Cortex of kidney (tissue), 1 donor: Measurements from ENCODE around the gene PTPRN2.

Experiments
- DNase-seq: peaks from one replicate; lab custom pipeline; 2025; lab: John Stamatoyannopoulos, UW

Gene PTPRN2

DNA sequence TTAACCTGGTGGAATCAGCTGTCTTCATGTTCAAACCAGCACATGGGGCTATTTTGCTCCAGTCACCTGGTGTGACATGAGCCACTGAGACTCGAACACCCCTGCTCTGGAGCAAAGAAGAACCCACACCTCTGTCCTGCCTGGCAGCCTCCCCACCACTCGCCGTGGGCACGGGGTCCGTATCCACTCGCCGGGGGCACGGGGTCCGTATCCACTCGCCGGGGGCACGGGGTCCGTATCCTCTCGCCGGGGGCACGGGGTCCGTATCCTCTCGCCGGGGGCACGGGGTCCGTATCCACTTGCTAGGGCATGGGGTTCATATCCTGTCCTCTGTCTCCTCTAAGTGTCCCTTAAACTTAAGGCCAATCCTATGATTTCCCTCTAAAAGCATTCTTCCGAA, 558.7 kb downstream of the PTPRN2 start:
- DNase-seq: no peak

GRCh38 chr7:158028290-158028941, 559.2 kb downstream of the PTPRN2 start:
- DNase-seq: no peak

DNA sequence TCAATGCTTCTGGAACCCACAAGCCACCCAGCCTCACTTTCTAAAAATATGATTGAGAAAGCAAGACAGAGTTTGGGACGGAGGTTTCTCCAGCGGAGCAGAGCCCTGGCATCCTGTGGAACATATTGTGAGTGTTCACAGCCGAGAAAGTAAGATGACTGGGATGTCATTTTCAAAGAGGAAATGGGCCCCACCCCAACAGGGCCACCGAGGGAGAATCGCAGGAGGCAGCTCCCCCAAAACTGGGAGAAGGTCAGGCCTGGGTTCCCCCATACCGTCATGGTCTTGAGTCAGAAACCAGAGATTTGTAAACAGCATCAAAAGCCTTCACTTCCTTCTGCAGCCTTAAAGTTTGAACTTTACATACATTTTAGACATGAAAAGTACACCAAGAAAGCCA, 560.0 kb downstream of the PTPRN2 start:
- DNase-seq: no peak

- no peak for DNase-seq
Observed at GRCh38 chr7:158026636-158027265, 560.9 kb downstream of the PTPRN2 start.

DNA sequence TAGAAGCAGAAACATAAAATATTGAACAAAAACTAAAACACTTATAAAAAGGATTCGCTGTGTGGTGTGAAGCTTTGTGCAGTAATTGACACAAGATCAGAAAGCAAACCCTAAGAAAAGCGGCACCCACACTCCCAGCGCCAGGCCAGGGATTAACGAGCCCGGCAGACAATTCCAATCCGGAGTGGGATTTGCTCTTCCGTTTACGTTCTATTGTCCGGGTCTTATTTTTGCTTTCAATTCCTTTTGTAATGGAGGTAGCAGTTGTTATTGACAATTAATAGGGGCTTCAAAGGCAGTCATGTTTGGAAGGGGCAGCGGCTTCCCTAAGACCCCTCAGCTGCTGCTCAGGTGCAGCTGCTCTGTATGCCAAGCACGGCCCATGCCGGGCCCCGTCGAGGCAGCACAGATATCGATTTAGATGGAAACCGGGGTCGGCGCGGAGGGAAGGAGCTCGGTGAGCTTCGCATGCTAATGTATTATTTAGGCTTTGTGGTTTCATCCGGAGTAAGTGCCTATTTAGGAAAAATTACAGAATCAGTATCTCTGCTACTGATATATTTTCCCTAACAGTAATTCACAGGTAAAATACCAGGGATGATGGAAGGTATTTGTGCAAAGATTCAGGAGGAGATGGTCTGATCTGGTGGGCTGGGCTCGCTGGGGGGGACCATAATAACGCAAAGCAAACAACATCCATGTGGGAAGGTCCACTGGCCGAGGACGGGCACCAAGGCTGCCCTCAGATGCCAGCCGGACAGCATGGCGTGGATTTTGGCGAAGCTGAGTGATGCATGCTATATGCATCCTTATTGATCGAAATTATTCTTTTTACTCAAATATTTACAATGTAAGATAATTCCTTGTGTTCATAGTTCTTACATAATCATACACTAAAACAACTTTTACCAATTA, 561.7 kb downstream of the PTPRN2 start:
- no peak for DNase-seq

GRCh38 chr7:158024881-158025280, 562.7 kb downstream of the PTPRN2 start:
- DNase-seq: no peak

GRCh38 chr7:158024351-158024715, 563.3 kb downstream of the PTPRN2 start:
- DNase-seq: no peak

GRCh38 chr7:158023681-158024350, 563.8 kb downstream of the PTPRN2 start:
- DNase-seq: no peak

DNA sequence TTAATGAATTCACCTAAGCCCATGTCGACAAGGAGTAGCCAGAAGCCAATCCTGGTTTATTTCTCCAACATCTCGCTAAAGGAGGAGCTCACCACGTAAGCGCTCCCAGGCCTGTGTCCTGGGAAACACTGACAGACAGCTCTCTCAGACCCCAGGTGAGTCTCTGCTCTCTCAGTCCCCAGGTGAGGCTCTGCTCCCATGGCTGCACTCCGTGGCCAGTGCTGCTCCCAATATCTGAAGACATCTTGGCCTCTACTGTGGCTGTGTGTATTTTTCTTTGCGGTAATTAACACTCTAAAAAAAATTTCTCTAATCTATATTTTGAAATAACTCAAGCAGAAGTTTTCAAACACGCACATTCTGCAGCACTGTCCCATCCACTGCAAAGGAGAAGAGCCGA, 564.5 kb downstream of the PTPRN2 start:
- DNase-seq: no peak

GRCh38 chr7:158022601-158023000, 565.0 kb downstream of the PTPRN2 start:
- DNase-seq: no peak

DNA sequence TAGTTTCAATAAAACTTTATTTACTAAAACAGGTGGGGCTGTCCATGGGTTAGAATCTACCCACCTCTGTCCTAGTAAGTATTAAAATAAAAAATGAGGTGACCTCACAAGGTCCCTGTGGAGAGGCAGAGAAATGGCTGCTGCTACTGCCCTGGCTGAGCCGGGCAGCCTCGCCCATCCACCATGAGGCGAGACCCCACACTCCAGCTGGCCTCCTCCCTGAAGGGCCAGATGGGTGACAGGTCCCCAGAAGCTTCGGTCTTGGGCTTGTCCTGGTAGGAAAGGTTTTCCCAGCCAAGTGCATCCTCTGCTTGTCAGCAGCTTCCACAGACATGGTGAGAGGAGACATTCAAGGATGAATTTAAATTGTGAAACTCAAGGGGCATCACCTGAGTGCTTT, 565.8 kb downstream of the PTPRN2 start:
- no peak for DNase-seq

GRCh38 chr7:158020706-158021095, 566.9 kb downstream of the PTPRN2 start:
- DNase-seq: no peak

GRCh38 chr7:158019726-158020705, 567.6 kb downstream of the PTPRN2 start:
- no peak for DNase-seq

DNA sequence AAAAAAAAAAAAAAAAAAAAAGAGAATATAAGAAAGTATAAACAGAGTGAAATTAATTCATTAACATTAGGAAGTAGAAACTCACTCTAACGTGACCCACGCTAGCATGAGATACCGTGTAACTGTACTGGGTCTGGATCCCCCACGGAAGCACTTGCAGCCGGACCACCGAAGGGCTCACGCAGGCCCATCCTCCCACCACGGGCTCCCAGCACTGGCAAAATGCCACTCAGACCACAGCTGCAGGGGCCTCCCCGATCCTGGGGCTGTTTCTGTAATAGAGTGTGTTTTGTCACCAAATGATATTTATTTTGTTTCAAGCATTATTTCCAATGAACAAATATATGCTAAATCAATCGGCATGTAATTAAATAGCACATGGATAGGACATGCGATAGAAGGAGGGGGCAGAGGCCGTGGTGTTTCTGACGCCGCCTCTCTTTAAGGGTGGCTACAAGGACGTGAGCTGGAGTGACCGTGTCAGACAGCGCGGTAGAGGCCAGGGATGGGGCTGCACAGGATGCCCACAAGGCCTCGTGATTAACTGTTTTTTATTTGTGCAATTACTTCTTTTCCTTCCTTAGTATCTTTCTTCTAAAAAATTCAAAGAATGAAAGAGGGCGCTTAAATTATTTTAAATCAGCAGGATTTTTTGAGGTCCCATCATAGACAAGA, 568.5 kb downstream of the PTPRN2 start:
- DNase-seq: no peak

DNA sequence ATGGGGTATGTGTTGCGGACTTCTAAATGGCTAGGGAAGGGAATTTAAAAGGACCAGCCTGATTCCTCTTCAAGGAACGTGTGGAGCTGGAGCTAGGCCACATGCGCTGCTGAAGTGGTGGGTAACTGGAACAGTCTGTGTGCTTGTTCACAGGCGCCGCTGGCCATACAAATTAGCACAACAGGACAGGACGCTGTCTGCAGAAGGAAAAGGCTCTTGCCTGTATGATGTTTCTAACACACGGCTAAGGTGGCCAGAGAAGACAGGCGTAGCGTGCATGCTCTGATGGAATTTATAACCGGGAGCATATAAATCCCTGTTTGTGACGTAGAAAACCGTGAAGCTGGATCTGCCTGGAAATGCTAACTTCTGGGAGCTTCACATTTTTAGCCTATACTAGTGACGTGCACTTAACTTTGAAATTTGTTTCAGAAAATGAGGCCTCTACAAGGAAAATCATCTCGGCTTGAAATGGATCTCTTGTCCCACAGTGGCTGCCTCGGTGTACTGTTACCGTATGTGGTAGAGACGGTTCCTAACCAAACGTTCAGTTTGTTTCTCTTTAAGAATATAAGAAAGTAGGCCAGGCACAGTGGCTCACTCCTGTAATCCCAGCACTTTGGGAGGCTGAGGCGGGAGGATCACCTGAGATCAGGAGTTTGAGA, 569.4 kb downstream of the PTPRN2 start:
- DNase-seq: no peak

GRCh38 chr7:158017111-158018097, 570.2 kb downstream of the PTPRN2 start:
- no peak for DNase-seq

DNA sequence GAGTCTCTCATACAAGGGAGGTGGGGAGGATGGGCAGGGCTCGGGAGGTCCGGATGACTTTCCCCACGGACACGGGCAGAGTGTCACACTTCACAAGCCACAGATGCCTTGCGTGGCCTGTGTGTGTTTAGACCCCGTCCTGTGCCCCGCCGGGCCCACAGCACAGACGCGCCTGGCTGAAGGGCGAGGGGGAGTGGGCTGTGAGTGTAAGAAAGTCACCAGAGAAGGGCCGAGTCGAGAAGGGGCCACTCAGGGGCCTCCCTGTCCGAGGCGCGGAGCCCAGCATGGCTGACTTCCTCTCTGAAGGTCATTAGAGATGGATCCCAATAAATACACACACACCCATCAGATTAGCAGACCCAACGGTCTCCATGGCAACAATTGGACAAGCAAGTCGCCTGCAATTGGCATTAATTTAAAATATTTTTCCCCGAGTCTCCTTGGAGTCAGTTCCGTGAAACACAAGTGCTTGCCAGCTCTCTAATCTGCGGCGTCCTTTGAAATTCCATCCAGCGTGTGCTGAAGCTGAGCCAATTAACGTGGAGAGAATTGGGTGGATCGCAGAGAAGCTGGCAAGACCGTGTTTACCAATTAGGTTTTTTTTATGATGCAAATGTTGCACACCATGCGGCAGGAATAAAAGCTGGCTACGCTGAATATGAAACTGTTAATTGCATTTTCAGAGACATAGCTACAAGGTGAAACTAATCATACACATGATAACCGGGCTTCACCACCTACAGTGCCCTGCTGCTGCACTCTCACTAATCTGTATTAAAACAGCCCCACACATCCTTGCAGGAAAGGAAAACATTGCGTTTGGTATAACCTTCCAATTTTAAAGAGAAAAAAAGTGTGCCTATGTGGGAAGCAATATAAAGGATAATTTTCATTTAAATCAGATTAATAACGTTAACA, 571.2 kb downstream of the PTPRN2 start:
- no peak for DNase-seq
